PC-9 (cell line): ENCODE data around the gene APOBEC3B. TPM values are rescaled to one million over a fixed set of nuclear protein-coding genes. Genes with fewer than 3 reads are reported as not detected.
A peak's percentile ranks its signal among the peaks of the same experiment; 100 is the strongest.

Experiments
- BruUV-seq: library from RNA; stranded (reverse); fragments of 400-500 nt; replicated peaks from 2 replicates; lab custom pipeline; 2021; lab: Mats Ljungman, UMichigan
- CTCF ChIA-PET: fragments of 300-600 bp; sonication (Branson Sonifier 250); formaldehyde crosslinking; loops from one replicate; lab custom pipeline; 2022; ENCODE audit warnings: antibody characterized with exemption; lab: Charles Lee
- POLR2A ChIA-PET: fragments of 300-600 bp; sonication (Branson Sonifier 250); formaldehyde crosslinking; loops from one replicate; lab custom pipeline; 2022; ENCODE audit warnings: antibody characterized with exemption; ENCODE audit not compliant: unreplicated experiment; lab: Charles Lee
- DNase-seq, 2 experiments: peaks; one replicate each; pipeline versions ENCODE4 v3.0.0 to v3.0.0-alpha.2; 2015 to 2022; ENCODE audit warnings: mixed read lengths in 1 of 2
- H2AFZ ChIP-seq: fragments of 200-600 bp; sonication (generic); 2 replicates; pipeline ENCODE4 v1.8.1; 2017; ENCODE audit warnings: antibody characterized with exemption
- H3F3A ChIP-seq: fragments of 200-600 bp; sonication (generic); 2 replicates; pipeline ENCODE4 v1.8.1; 2017; ENCODE audit warnings: antibody characterized with exemption, mild to moderate bottlenecking, low read depth; ENCODE audit not compliant: insufficient read depth
- H3K27ac ChIP-seq: fragments of 200-600 bp; sonication (generic); 2 replicates; pipeline ENCODE4 v1.6.1; 2016; ENCODE audit warnings: mixed run types
- H3K27me3 ChIP-seq: fragments of 200-600 bp; sonication (generic); 2 replicates; pipeline ENCODE4 v1.6.1; 2016; ENCODE audit warnings: low read depth, mixed run types; ENCODE audit not compliant: insufficient read depth
- H3K36me3 ChIP-seq: fragments of 200-600 bp; sonication (generic); 2 replicates; pipeline ENCODE4 v1.6.1; 2016; ENCODE audit warnings: low read depth, mixed run types
- H3K4me1 ChIP-seq: fragments of 200-600 bp; sonication (generic); replicated peaks from 2 replicates; pipeline ENCODE4 v1.6.1; 2016; ENCODE audit warnings: mixed run types; ENCODE audit not compliant: insufficient read depth
- H3K4me2 ChIP-seq: fragments of 200-600 bp; sonication (generic); 2 replicates; pipeline ENCODE4 v1.6.1; 2017; ENCODE audit warnings: mixed run types
- H3K4me3 ChIP-seq: fragments of 200-600 bp; sonication (generic); 2 replicates; pipeline ENCODE4 v1.6.1; 2016; ENCODE audit warnings: mixed run types
- H3K79me2 ChIP-seq: fragments of 200-600 bp; sonication (generic); 2 replicates; pipeline ENCODE4 v1.6.1; 2017; ENCODE audit warnings: low read depth, mixed run types
- H3K9me2 ChIP-seq: fragments of 200-600 bp; sonication (generic); 2 replicates; pipeline ENCODE4 v1.8.1; 2017; ENCODE audit warnings: mild to moderate bottlenecking; ENCODE audit not compliant: insufficient read depth
- H3K9me3 ChIP-seq: fragments of 200-600 bp; sonication (generic); 2 replicates; pipeline ENCODE4 v1.8.1; 2016; ENCODE audit warnings: low read depth; ENCODE audit not compliant: insufficient read depth
- H4K20me1 ChIP-seq: fragments of 200-600 bp; sonication (generic); 2 replicates; pipeline ENCODE4 v1.8.1; 2017; ENCODE audit not compliant: insufficient read depth
- CTCF ChIP-seq: fragments of 200-600 bp; sonication (generic); conservative IDR thresholded peaks from 2 replicates; pipeline ENCODE4 v1.6.1; 2017; ENCODE audit warnings: mixed run types, antibody characterized with exemption, mild to moderate bottlenecking, moderate library complexity
- EZH2 ChIP-seq: fragments of 200-600 bp; sonication (generic); IDR thresholded peaks from 2 replicates; pipeline ENCODE4 v1.8.0; 2017; ENCODE audit warnings: antibody characterized with exemption, low read depth
- intact Hi-C: fragments of 100-400 bp; cut with micrococcal nuclease; formaldehyde crosslinking; loops from one replicate; pipeline ENCODE4 v1.10.0; 2022; ENCODE audit not compliant: unreplicated experiment
- total RNA-seq: library from RNA; stranded (reverse); gene quantifications from 2 replicates; pipeline ENCODE4 v1.2.3, GENCODE V29; 2021

Gene APOBEC3B
- total RNA-seq, 1 experiment from 2014 or later = 66.5 TPM

GRCh38 chr22:38936562-38936961 is 45.6 kb upstream of the APOBEC3B start:
- H3F3A ChIP-seq = peaks cover 21% of the 10 kb centered on the region; the same call in 1 of the 2 replicates
- H3K79me2 ChIP-seq = no peaks in the 10 kb centered on the region
- H2AFZ ChIP-seq = no peak overlapping the region
- no TSS peak for BruUV-seq
- ChIA-PET POLR2A (no interaction called here), CTCF (no interaction called here)
- DNase-seq = no peak
- H3K9me3 ChIP-seq = no peaks in the 10 kb centered on the region
- peaks cover 40% of the 10 kb centered on the region for H3K4me1 ChIP-seq
- TF ChIP-seq CTCF = no peak
- no peak for TF ChIP-seq EZH2
- no peak overlapping the region for H3K4me3 ChIP-seq
- H4K20me1 ChIP-seq = no peaks in the 10 kb centered on the region
- no peak overlapping the region for H3K27ac ChIP-seq
- H3K4me2 ChIP-seq = peak overlapping the region; percentile 56
- intact Hi-C loops = loop anchor here (5.0 kb wide), 1 partner anchor 46 kb away; the partner anchor contains the start of gene APOBEC3B
- no peaks in the 10 kb centered on the region for H3K36me3 ChIP-seq
- H3K9me2 ChIP-seq = no peaks in the 10 kb centered on the region
- no peaks in the 10 kb centered on the region for H3K27me3 ChIP-seq

- no TSS peak for BruUV-seq
- H3K27me3 ChIP-seq = no peaks in the 10 kb centered on the region
Measured at GRCh38 chr22:38937036-38937435, 45.1 kb upstream of the APOBEC3B start.

GRCh38 chr22:38937541-38937940 is 44.6 kb upstream of the APOBEC3B start:
- no peak for DNase-seq
- no peaks in the 10 kb centered on the region for H3K79me2 ChIP-seq
- H3F3A ChIP-seq = peaks cover 19% of the 10 kb centered on the region; the same call in 1 of the 2 replicates
- POLR2A ChIA-PET = no interaction called here
- no peaks in the 10 kb centered on the region for H3K9me3 ChIP-seq
- H3K9me2 ChIP-seq = no peaks in the 10 kb centered on the region
- no peaks in the 10 kb centered on the region for H3K36me3 ChIP-seq
- intact Hi-C loops = loop anchor here (5.0 kb wide), 1 partner anchor 45 kb away; the partner anchor contains the start of gene APOBEC3B
- H3K4me2 ChIP-seq = no peak overlapping the region
- CTCF ChIA-PET = no interaction called here
- no peak overlapping the region for H3K27ac ChIP-seq
- no peak overlapping the region for H3K4me3 ChIP-seq
- H2AFZ ChIP-seq = no peak overlapping the region
- peaks cover 40% of the 10 kb centered on the region for H3K4me1 ChIP-seq
- H3K27me3 ChIP-seq = no peaks in the 10 kb centered on the region
- no peaks in the 10 kb centered on the region for H4K20me1 ChIP-seq
- TF ChIP-seq CTCF (no peak), EZH2 (no peak)
- BruUV-seq = no TSS peak

More at GRCh38 chr22:38937036-38937435, 45.1 kb upstream of the APOBEC3B start:
- H3K36me3 ChIP-seq = no peaks in the 10 kb centered on the region
- no peak overlapping the region for H3K27ac ChIP-seq
- TF ChIP-seq EZH2 (no peak), CTCF (no peak)
- H3K79me2 ChIP-seq = no peaks in the 10 kb centered on the region
- no peak for DNase-seq
- no peaks in the 10 kb centered on the region for H3K9me2 ChIP-seq
- CTCF ChIA-PET = no interaction called here
- POLR2A ChIA-PET = no interaction called here
- no peak overlapping the region for H3K4me3 ChIP-seq
- no peaks in the 10 kb centered on the region for H4K20me1 ChIP-seq
- peaks cover 21% of the 10 kb centered on the region; the same call in 1 of the 2 replicates for H3F3A ChIP-seq
- peaks cover 40% of the 10 kb centered on the region for H3K4me1 ChIP-seq
- peak overlapping the region; percentile 56; the same call in 1 of the 2 replicates for H3K4me2 ChIP-seq
- intact Hi-C loops = loop anchor here (5.0 kb wide), 1 partner anchor 45 kb away; the partner anchor contains the start of gene APOBEC3B
- no peak overlapping the region for H2AFZ ChIP-seq
- no peaks in the 10 kb centered on the region for H3K9me3 ChIP-seq
